D721Med (cell line): Measurements from ENCODE around the gene GTPBP8.
"Not testable (repeated sequence)": the region's sequence is repeated elsewhere in the genome, so short reads cannot be mapped to it uniquely, and the experiment has no call there.

Experiments used
- DNase-seq: peaks from one replicate; pipeline ENCODE4 v3.0.0; 2011; ENCODE audit warnings: low spot score; ENCODE audit not compliant: insufficient read length
- FAIRE-seq: peaks from 2 replicates; lab custom pipeline; 2011; peaks lifted over from hg19 to GRCh38; lab: Jason Lieb, UNC
- CTCF ChIP-seq: IDR thresholded peaks from 2 replicates; pipeline ENCODE4 v1.5.1; 2012; ENCODE audit warnings: mild to moderate bottlenecking, control low read depth; ENCODE audit not compliant: insufficient read depth; ENCODE audit errors: missing control alignments

GTPBP8 gene

GRCh38 chr3:113038328-113038727 lies 47.5 kb downstream of the GTPBP8 start:
- DNase-seq: no peak
- TF ChIP-seq CTCF: no peak
- FAIRE-seq: no peak

GRCh38 chr3:113039546-113039945 lies 48.8 kb downstream of the GTPBP8 start:
- DNase-seq (no peak), FAIRE-seq (no peak)
- no peak for TF ChIP-seq CTCF

GRCh38 chr3:113040231-113040630 lies 49.4 kb downstream of the GTPBP8 start:
- no peak for TF ChIP-seq CTCF
- FAIRE-seq (no peak), DNase-seq (no peak)

- DNase-seq (no peak), FAIRE-seq (no peak)
- TF ChIP-seq CTCF: no peak
Measured at GRCh38 chr3:113043686-113044085, 52.9 kb downstream of the GTPBP8 start.

- DNase-seq, FAIRE-seq: not testable (repeated sequence)
Measured at GRCh38 chr3:113046186-113046965, 55.6 kb downstream of the GTPBP8 start.

GRCh38 chr3:113051302-113051711 lies 60.5 kb downstream of the GTPBP8 start:
- TF ChIP-seq CTCF: peak; percentile 81
- no peak for FAIRE-seq
- peak; percentile 18 for DNase-seq
